ENCODE measurements around the gene OR9A2. TPM values are rescaled to one million over a fixed set of nuclear protein-coding genes. Genes with fewer than 3 reads are reported as not detected.
"Not testable (repeated sequence)": the region's sequence is repeated elsewhere in the genome, so short reads cannot be mapped to it uniquely, and the experiment has no call there.

OR9A2 gene
- total RNA-seq, 1 donor from 2014 or later: not detected

DNA sequence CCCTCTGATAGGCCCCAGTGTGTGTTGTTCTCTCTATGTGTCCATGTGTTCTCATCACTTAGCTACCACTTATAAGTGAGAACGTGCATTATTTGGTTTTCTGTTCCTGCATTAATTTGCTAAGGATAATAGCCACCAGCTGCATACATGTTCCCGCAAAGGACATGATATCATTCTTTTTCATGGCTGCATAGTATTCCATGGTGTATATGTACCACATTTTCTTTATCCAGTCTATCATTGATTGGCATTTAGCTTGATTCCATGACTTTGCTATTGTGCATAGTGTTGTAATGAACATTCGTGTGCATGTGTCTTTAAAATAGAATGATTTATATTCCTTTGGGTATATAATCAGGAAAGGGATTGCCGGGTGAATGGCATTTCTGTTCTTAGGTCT lies 48.5 kb downstream of the OR9A2 start:
- intact Hi-C loops (cut with micrococcal nuclease): not testable (repeated sequence)

Other genes with a start within 250 kb of the OR9A2 start
- gene EPHB6, start 172.1 kb downstream of the OR9A2 start, total RNA-seq: 6.4 and 7.8 TPM in 2 replicates
- not detected in 2 replicates for gene TRPV6, start 141.4 kb downstream of the OR9A2 start, total RNA-seq
- gene TRPV5, start 93.4 kb downstream of the OR9A2 start, total RNA-seq: 0.10 TPM in 1 of 2 replicates, not detected in the other
- not detected in 2 replicates for gene LLCFC1, start 87.6 kb downstream of the OR9A2 start, total RNA-seq
- gene KEL, start 64.8 kb downstream of the OR9A2 start, total RNA-seq: 0.51 and 0.76 TPM in 2 replicates
- gene OR6V1, start 25.2 kb upstream of the OR9A2 start, total RNA-seq: not detected in 2 replicates
- not detected in 2 replicates for gene PIP, start 104.9 kb upstream of the OR9A2 start, total RNA-seq
- not detected in 2 replicates for gene TAS2R39, start 156.3 kb upstream of the OR9A2 start, total RNA-seq
- gene TAS2R40, start 194.9 kb upstream of the OR9A2 start, total RNA-seq: not detected in 2 replicates
- 327 and 328 TPM in 2 replicates for gene GSTK1, start 236.3 kb upstream of the OR9A2 start, total RNA-seq

Measured in T-helper 1 cell treated with Interleukin-12 subunit alpha and Interleukin-12 subunit beta and Interleukin-4 antibody, amounts not matched to agents 30 ng/mL and 1 ng/mL, for 36 hours (primary cell).